K562 (cell line): Measurements from ENCODE around the gene BEND6. TPM values are rescaled to one million over a fixed set of nuclear protein-coding genes. Genes with fewer than 3 reads are reported as not detected.

Experiments
- ATAC-seq: fragments of 200-7000 bp; cut with Tn5 transposase; 3 replicates; pipeline ENCODE4 v1.9.1; 2020; ENCODE audit warnings: moderate library complexity
- BruUV-seq: library from RNA; stranded (reverse); fragments of 400-500 nt; replicated peaks from 2 replicates; lab custom pipeline; 2021; lab: Mats Ljungman, UMichigan
- CTCF ChIA-PET: fragments of 300-600 bp; formaldehyde crosslinking; extraction: SDS; loops from one replicate; lab custom pipeline; 2021; ENCODE audit warnings: low intra/inter-chr PET ratio; lab: Yijun Ruan, JAX
- POLR2A ChIA-PET: fragments of 300-600, 350-650 bp; sonication (Branson Sonifier 250); formaldehyde crosslinking; extraction: SDS; loops from one replicate; lab custom pipeline; 2021; ENCODE audit warnings: antibody characterized with exemption, inconsistent platforms; lab: Yijun Ruan, JAX
- DNase-seq, 4 experiments: peaks; one replicate each; pipeline versions ENCODE4 v3.0.0 to v3.0.0-alpha.2; 2011 to 2018; ENCODE audit warnings: low spot score in 3 of 4, mixed read lengths in 3 of 4; ENCODE audit errors: extremely low read depth in 1 of 4
- FAIRE-seq: peaks from 2 replicates; lab custom pipeline; 2011; peaks lifted over from hg19 to GRCh38; lab: Jason Lieb, UNC
- H2AFZ ChIP-seq: 2 replicates; pipeline ENCODE4 v1.6.0; 2011; ENCODE audit warnings: low read depth, low read length, control low read depth, inconsistent platforms
- H3K27ac ChIP-seq: fragments of 200-600 bp; 3 replicates; pipeline ENCODE4 v1.8.0; 2011; ENCODE audit warnings: low read depth, mild to moderate bottlenecking, control low read depth, inconsistent platforms, low read length, moderate library complexity, mixed read lengths; ENCODE audit errors: extremely low read depth
- H3K27me3 ChIP-seq, 2 experiments: fragments of 300-600 bp in 1 of 2; 2 replicates in 1 of 2; 3 replicates in 1 of 2; pipeline versions ENCODE4 v1.6.0 to v1.8.0; 2011; ENCODE audit warnings: inconsistent platforms in 2 of 2, low read length in 2 of 2, mild to moderate bottlenecking in 1 of 2, mixed read lengths in 1 of 2, moderate library complexity in 1 of 2; ENCODE audit not compliant: control insufficient read depth in 2 of 2, insufficient read depth in 2 of 2
- H3K36me3 ChIP-seq: fragments of 300-600 bp; 3 replicates; pipeline ENCODE4 v1.8.0; 2011; ENCODE audit warnings: mild to moderate bottlenecking, low read length, inconsistent platforms; ENCODE audit not compliant: control insufficient read depth, insufficient read depth
- H3K4me1 ChIP-seq, 2 experiments: fragments of 200-600 bp in 1 of 2; replicated peaks in 1 of 2; 2 replicates in 1 of 2; 3 replicates in 1 of 2; pipeline versions ENCODE4 v1.5.1 to v1.8.0; 2011; ENCODE audit warnings: inconsistent platforms in 2 of 2, low read length in 2 of 2, mild to moderate bottlenecking in 1 of 2, mixed read lengths in 1 of 2, moderate library complexity in 1 of 2; ENCODE audit not compliant: control insufficient read depth in 2 of 2, insufficient read depth in 2 of 2
- H3K4me2 ChIP-seq: 2 replicates; pipeline ENCODE4 v1.6.1; 2011; ENCODE audit warnings: low read length, control low read depth, inconsistent platforms, mixed read lengths; ENCODE audit not compliant: insufficient read depth
- H3K4me3 ChIP-seq: fragments of 200-600 bp; sonication (generic), shearing (Covaris generic); 2 replicates; pipeline ENCODE4 v1.5.1; 2016; ENCODE audit warnings: control low read depth, inconsistent platforms
- H3K79me2 ChIP-seq: fragments of 200-600 bp; 3 replicates; pipeline ENCODE4 v1.8.0; 2011; ENCODE audit warnings: low read length, inconsistent platforms; ENCODE audit not compliant: control insufficient read depth, insufficient read depth
- H3K9ac ChIP-seq, 2 experiments: 2 replicates each; pipeline versions ENCODE4 v1.6.0 to v1.6.1; 2011; ENCODE audit warnings: low read depth in 2 of 2, low read length in 2 of 2, control low read depth in 1 of 2, inconsistent platforms in 1 of 2, mild to moderate bottlenecking in 1 of 2, mixed read lengths in 1 of 2; ENCODE audit not compliant: insufficient read depth in 1 of 2
- H3K9me1 ChIP-seq: one replicate; pipeline ENCODE4 v1.6.0; 2011; ENCODE audit warnings: inconsistent platforms, mild to moderate bottlenecking, low read length, moderate library complexity; ENCODE audit not compliant: control insufficient read depth, insufficient read depth
- H3K9me3 ChIP-seq: replicated peaks from 2 replicates; pipeline ENCODE4 v1.5.1; 2011; ENCODE audit warnings: low read depth, low read length, inconsistent platforms; ENCODE audit not compliant: control insufficient read depth, insufficient read depth
- H4K20me1 ChIP-seq: replicated peaks from 2 replicates; pipeline ENCODE4 v1.6.1; 2011; ENCODE audit warnings: low read length, inconsistent platforms, mixed read lengths; ENCODE audit not compliant: control insufficient read depth, insufficient read depth
- CCAR2 ChIP-seq: fragments of 200-400 bp; formaldehyde crosslinking; IDR thresholded peaks from 2 replicates; pipeline ENCODE4 v1.6.1; 2017; ENCODE audit warnings: mild to moderate bottlenecking, low read depth, low read length
- NBN ChIP-seq: fragments of 450-650 bp; IDR thresholded peaks from 2 replicates; pipeline ENCODE4 v1.6.1; 2016; ENCODE audit warnings: low read depth, mild to moderate bottlenecking
- RB1 ChIP-seq: fragments of 450-650 bp; IDR thresholded peaks from 2 replicates; pipeline ENCODE4 v1.6.1; 2017; ENCODE audit warnings: low read depth, mild to moderate bottlenecking
- ZNF197 ChIP-seq: fragments of 200-800 bp; sonication (Bioruptor generic); IDR thresholded peaks from 2 replicates; pipeline ENCODE4 v1.6.1; 2016; ENCODE audit warnings: low read depth, missing genetic modification characterization, missing compliant biosample characterization
- ZNF316 ChIP-seq: fragments of 450-650 bp; IDR thresholded peaks from 2 replicates; pipeline ENCODE4 v1.6.1; 2016
- WGBS: fragments of 100-300 bp; shearing (Covaris generic); methylation state at CpG from one replicate; pipeline ENCODE4 v1.1.6; 2016; ENCODE audit warnings: low coverage, mixed read lengths; ENCODE audit not compliant: insufficient coverage; ENCODE audit errors: missing lambda C conversion rate; 5-methylcytosine and 5-hydroxymethylcytosine counted together
- in situ Hi-C: fragments of 300-500 bp; cut with MboI; formaldehyde crosslinking; loops from 4 replicates; pipeline ENCODE4 v1.15.0; 2018; ENCODE audit warnings: inconsistent platforms, mixed read lengths
- intact Hi-C: fragments of 100-400 bp; cut with micrococcal nuclease; formaldehyde crosslinking; loops from 2 replicates; pipeline ENCODE4 v1.14.2; 2022
- polyA plus RNA-seq, 8 experiments: library from polyadenylated mRNA; depleted of rRNA in 4 of 8; stranded (reverse) in 5 of 8; unstranded in 3 of 8; fragments of >200 nt; fragmentation: Nextera tagmentation in 2 of 8; fragmentation: Illumina TruSeq in 1 of 8; extraction: Ambion mirVana in 2 of 8; extraction: Trizol in 1 of 8; gene quantifications; 2 replicates each; pipeline versions ENCODE4 v1.2.1 to v1.2.3, GENCODE V29; 2011 to 2014; ENCODE audit warnings: inconsistent platforms in 1 of 8, missing spikeins in 1 of 8
- total RNA-seq, 7 experiments: library from RNA; depleted of rRNA in 6 of 7; stranded (reverse); fragments of >200 nt in 6 of 7; fragmentation: Illumina TruSeq in 2 of 7; extraction: Trizol in 2 of 7; gene quantifications; 2 replicates each; pipeline versions ENCODE4 v1.2.1 to v1.2.3, GENCODE V29; 2011 to 2021; ENCODE audit warnings: low replicate concordance in 1 of 7
- TF ChIP-seq, protein P1 (sequence below): fragments of 450-650 bp; formaldehyde crosslinking; IDR thresholded peaks from 2 replicates; pipeline ENCODE4 v1.4.0; 2020; ENCODE audit warnings: mild to moderate bottlenecking
- TF ChIP-seq, protein P2 (sequence below): fragments of 450-650 bp; IDR thresholded peaks from 2 replicates; pipeline ENCODE4 v1.6.1; 2018; ENCODE audit not compliant: partially characterized antibody

Gene BEND6
- total and polyA plus RNA-seq, 9 of the 15 experiments (the other 6 are each of a cell fraction or from before 2014, with no cell fraction given): 0.37 to 4.0 (median 1.1) TPM

DNA sequence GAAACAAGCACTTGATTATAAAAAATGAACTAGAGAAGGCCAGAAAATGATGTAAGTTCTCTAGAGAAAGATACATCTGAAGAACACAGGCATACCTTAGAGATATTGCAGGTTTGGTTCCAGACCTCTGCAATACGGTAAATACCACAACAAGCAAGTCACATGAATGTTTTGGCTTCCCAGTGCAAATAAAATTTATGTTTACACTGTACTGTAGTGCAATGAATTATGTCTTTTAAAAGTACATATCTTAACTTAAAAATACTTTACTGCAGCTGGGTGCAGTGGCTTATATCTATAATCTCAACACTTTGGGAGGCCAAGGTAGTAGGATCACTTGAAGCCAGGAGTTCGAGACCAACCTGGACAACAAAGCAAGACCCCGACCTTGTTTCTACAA, 80.6 kb downstream of the BEND6 start:
- Histone ChIP-seq H3K9me1 (no peaks in the 10 kb centered on the region), H2AFZ (no peak overlapping the region), H3K9me3 (no peaks in the 10 kb centered on the region), H3K4me1 (no peaks in the 10 kb centered on the region; a peak in 1 of 5 replicates), H3K27ac (no peak overlapping the region), H3K27me3 (no peaks in the 10 kb centered on the region), H4K20me1 (no peaks in the 10 kb centered on the region), H3K4me3 (no peak overlapping the region), H3K36me3 (no peaks in the 10 kb centered on the region), H3K79me2 (no peaks in the 10 kb centered on the region), H3K4me2 (no peak overlapping the region), H3K9ac (no peak overlapping the region)
- no TSS peak for BruUV-seq
- 5% methylated on average over 3 of the region's 3 CpGs for WGBS
- no peak for TF ChIP-seq ZNF197 (CRISPR knock-in tag)
- POLR2A ChIA-PET: interaction anchor here (0.9 kb wide), 1 partner anchor 121 kb away, joined by 4 read pairs; no protein-coding TSS in a partner anchor
- in situ Hi-C loops (no loop called here), intact Hi-C loops (no loop called here)
- FAIRE-seq (no peak), ATAC-seq (no peak), DNase-seq (no peak)
- CTCF ChIA-PET: no interaction called here

DNA sequence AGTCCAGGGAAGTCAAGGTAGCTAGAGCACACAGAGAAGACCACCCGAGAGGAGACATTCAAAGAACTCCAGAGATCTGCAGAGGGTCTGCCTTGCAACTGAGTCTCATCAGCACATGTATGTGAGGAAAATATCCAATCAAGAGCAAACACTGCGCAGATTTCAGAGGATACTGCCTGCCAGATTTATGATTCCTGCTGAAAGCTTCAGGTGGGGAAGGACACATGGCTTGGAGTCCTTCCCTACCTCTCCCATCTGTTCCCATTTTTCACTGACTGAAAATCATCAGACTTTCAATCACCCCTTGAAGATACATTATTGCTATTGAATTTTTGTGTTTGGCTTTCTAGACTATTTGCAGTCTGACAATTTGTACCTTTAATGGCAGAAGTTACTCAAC, 84.0 kb downstream of the BEND6 start:
- intact Hi-C loops (no loop called here), in situ Hi-C loops (no loop called here)
- ChIA-PET CTCF (no interaction called here), POLR2A (interaction anchor here (1.0 kb wide), 1 partner anchor 15 kb away, joined by 3 read pairs; no protein-coding TSS in a partner anchor)
- Histone ChIP-seq H3K27ac (no peak overlapping the region), H3K36me3 (no peaks in the 10 kb centered on the region), H2AFZ (no peak overlapping the region), H3K4me3 (no peak overlapping the region), H3K27me3 (no peaks in the 10 kb centered on the region), H3K4me2 (no peak overlapping the region), H3K79me2 (no peaks in the 10 kb centered on the region), H3K9ac (no peak overlapping the region), H3K9me1 (no peaks in the 10 kb centered on the region), H4K20me1 (no peaks in the 10 kb centered on the region), H3K9me3 (no peaks in the 10 kb centered on the region; the same call in 1 of the 2 replicates), H3K4me1 (no peaks in the 10 kb centered on the region; a peak in 1 of 5 replicates)
- no peak for DNase-seq
- BruUV-seq: no TSS peak
- no peak for FAIRE-seq
- ATAC-seq: no peak
- WGBS: 45% methylated on average over 2 of the region's 2 CpGs
- no peak for TF ChIP-seq RB1
- TF ChIP-seq ZNF316: no peak
- TF ChIP-seq CCAR2: no peak
- TF ChIP-seq, protein P1, sequence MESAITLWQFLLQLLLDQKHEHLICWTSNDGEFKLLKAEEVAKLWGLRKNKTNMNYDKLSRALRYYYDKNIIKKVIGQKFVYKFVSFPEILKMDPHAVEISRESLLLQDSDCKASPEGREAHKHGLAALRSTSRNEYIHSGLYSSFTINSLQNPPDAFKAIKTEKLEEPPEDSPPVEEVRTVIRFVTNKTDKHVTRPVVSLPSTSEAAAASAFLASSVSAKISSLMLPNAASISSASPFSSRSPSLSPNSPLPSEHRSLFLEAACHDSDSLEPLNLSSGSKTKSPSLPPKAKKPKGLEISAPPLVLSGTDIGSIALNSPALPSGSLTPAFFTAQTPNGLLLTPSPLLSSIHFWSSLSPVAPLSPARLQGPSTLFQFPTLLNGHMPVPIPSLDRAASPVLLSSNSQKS: no peak
- TF ChIP-seq, protein P2, sequence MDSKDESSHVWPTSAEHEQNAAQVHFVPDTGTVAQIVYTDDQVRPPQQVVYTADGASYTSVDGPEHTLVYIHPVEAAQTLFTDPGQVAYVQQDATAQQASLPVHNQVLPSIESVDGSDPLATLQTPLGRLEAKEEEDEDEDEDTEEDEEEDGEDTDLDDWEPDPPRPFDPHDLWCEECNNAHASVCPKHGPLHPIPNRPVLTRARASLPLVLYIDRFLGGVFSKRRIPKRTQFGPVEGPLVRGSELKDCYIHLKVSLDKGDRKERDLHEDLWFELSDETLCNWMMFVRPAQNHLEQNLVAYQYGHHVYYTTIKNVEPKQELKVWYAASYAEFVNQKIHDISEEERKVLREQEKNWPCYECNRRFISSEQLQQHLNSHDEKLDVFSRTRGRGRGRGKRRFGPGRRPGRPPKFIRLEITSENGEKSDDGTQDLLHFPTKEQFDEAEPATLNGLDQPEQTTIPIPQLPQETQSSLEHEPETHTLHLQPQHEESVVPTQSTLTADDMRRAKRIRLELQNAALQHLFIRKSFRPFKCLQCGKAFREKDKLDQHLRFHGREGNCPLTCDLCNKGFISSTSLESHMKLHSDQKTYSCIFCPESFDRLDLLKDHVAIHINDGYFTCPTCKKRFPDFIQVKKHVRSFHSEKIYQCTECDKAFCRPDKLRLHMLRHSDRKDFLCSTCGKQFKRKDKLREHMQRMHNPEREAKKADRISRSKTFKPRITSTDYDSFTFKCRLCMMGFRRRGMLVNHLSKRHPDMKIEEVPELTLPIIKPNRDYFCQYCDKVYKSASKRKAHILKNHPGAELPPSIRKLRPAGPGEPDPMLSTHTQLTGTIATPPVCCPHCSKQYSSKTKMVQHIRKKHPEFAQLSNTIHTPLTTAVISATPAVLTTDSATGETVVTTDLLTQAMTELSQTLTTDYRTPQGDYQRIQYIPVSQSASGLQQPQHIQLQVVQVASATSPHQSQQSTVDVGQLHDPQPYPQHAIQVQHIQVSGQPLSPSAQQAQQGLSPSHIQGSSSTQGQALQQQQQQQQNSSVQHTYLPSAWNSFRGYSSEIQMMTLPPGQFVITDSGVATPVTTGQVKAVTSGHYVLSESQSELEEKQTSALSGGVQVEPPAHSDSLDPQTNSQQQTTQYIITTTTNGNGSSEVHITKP: no peak
- TF ChIP-seq NBN: no peak
